Measurements from ENCODE around the gene HOXD9. TPM values are rescaled to one million over a fixed set of nuclear protein-coding genes. Genes with fewer than 3 reads are reported as not detected.

HOXD9 gene
- total RNA-seq, 1 donor from 2014 or later: not detected

- H3K4me1 ChIP-seq: peaks cover 0 to 5% of the 10 kb centered on the region in 2 donors
- H3K4me3 ChIP-seq: peak within 1 kb of the TSS in 1 of 2 donors; percentile 25
- intact Hi-C loops (cut with DNase I): no loop called here
- peak in 2 of 3 experiments; percentile 7 to 27 for TF ChIP-seq CTCF (IDR thresholded peaks at IDR 0.05)
- DNase-seq (ENCODE audit: low spot score in 2 of 2): peak in 1 of 2 donors; percentile 60
- peaks cover 43% of the 10 kb centered on the region for H3K27me3 ChIP-seq
- H3K27ac ChIP-seq: no peak within 1 kb of the TSS
- no peaks in the 10 kb centered on the region for H3K9me3 ChIP-seq
- H3K36me3 ChIP-seq: no peaks in the 10 kb centered on the region
These were observed 6.4 kb upstream of the HOXD9 start, which contains the start of gene HOXD10 for GRCh38 chr2:176115883-176116813. TSS of gene HOXD10 (plus strand) at chr2:176116778. CDS start at chr2:176116834, 56 bp downstream.

- peak in 1 of 2 donors; percentile 51 for DNase-seq (ENCODE audit: low spot score in 2 of 2)
- Histone ChIP-seq H3K27me3 (peaks cover 46% of the 10 kb centered on the region), H3K4me1 (peaks cover 2 to 8% of the 10 kb centered on the region in 2 donors), H3K4me3 (no peak overlapping the region), H3K27ac (no peak overlapping the region), H3K9me3 (no peaks in the 10 kb centered on the region), H3K36me3 (no peaks in the 10 kb centered on the region)
- TF ChIP-seq CTCF (IDR thresholded peaks at IDR 0.05): no peak
- intact Hi-C loops (cut with DNase I): no loop called here
These were observed 5.2 kb upstream of the HOXD9 start for GRCh38 chr2:176117162-176117822.

GRCh38 chr2:176117823-176118371 is 4.6 kb upstream of the HOXD9 start:
- Histone ChIP-seq H3K4me1 (peaks cover 7 to 12% of the 10 kb centered on the region in 2 donors), H3K27ac (no peak overlapping the region), H3K36me3 (no peaks in the 10 kb centered on the region), H3K9me3 (no peaks in the 10 kb centered on the region), H3K4me3 (no peak overlapping the region), H3K27me3 (peaks cover 40% of the 10 kb centered on the region)
- no peak for DNase-seq (ENCODE audit: low spot score in 2 of 2)
- intact Hi-C loops (cut with DNase I): no loop called here
- TF ChIP-seq CTCF (IDR thresholded peaks at IDR 0.05): no peak

- peaks cover 35% of the 10 kb centered on the region for H3K27me3 ChIP-seq
- DNase-seq (ENCODE audit: low spot score in 2 of 2): peak in 1 of 2 donors; percentile 64
- intact Hi-C loops (cut with DNase I): no loop called here
- no peak overlapping the region for H3K4me3 ChIP-seq
- peak in 1 of 3 experiments; percentile 15 for TF ChIP-seq CTCF (IDR thresholded peaks at IDR 0.05)
- H3K27ac ChIP-seq: no peak overlapping the region
- no peaks in the 10 kb centered on the region for H3K36me3 ChIP-seq
- H3K4me1 ChIP-seq: peaks cover 11 to 17% of the 10 kb centered on the region in 2 donors
- H3K9me3 ChIP-seq: no peaks in the 10 kb centered on the region
These were observed 3.7 kb upstream of the HOXD9 start for GRCh38 chr2:176118601-176119339.

Measured in ascending aorta (tissue), 2 donors.